HepG2 (cell line): ENCODE data around the gene TRIM7. TPM values are rescaled to one million over a fixed set of nuclear protein-coding genes. Genes with fewer than 3 reads are reported as not detected.

Source experiments
- BHLHE40 ChIP-seq: IDR thresholded peaks from 2 replicates; pipeline ENCODE4 v1.6.1; 2011; ENCODE audit warnings: low read length, improper control_type of control experiment
- CBFB ChIP-seq: sonication (generic); formaldehyde crosslinking; IDR thresholded peaks from 2 replicates; pipeline ENCODE4 v1.4.0; 2020; ENCODE audit warnings: missing genetic modification reagents
- HNF4A ChIP-seq: sonication (generic); formaldehyde crosslinking; IDR thresholded peaks from 2 replicates; pipeline ENCODE4 v1.4.0; 2020; ENCODE audit warnings: missing genetic modification reagents
- ONECUT2 ChIP-seq: sonication (generic); formaldehyde crosslinking; IDR thresholded peaks from 2 replicates; pipeline ENCODE4 v1.4.0; 2020; ENCODE audit warnings: missing genetic modification reagents
- PTBP1 ChIP-seq: fragments of 200-400 bp; formaldehyde crosslinking; IDR thresholded peaks from 2 replicates; pipeline ENCODE4 v1.6.1; 2018; ENCODE audit warnings: low read length, low read depth; ENCODE audit not compliant: poor library complexity, severe bottlenecking
- RBAK ChIP-seq: sonication (generic); formaldehyde crosslinking; IDR thresholded peaks from 2 replicates; pipeline ENCODE4 v1.5.1; 2020; ENCODE audit warnings: mild to moderate bottlenecking, missing genetic modification reagents
- ZFY ChIP-seq: sonication (generic); formaldehyde crosslinking; IDR thresholded peaks from 2 replicates; pipeline ENCODE4 v1.4.0; 2020; ENCODE audit warnings: missing genetic modification reagents
- ZNF547 ChIP-seq: sonication (generic); formaldehyde crosslinking; IDR thresholded peaks from 2 replicates; pipeline ENCODE4 v1.5.1; 2020; ENCODE audit warnings: mild to moderate bottlenecking, missing genetic modification reagents
- ZNF607 ChIP-seq: sonication (generic); formaldehyde crosslinking; IDR thresholded peaks from 2 replicates; pipeline ENCODE4 v1.5.1; 2020; ENCODE audit warnings: missing genetic modification reagents, mild to moderate bottlenecking, borderline replicate concordance
- polyA plus RNA-seq, 8 experiments: library from polyadenylated mRNA; depleted of rRNA in 3 of 8; stranded (reverse) in 7 of 8; unstranded in 1 of 8; fragments of >200 nt; fragmentation: Illumina TruSeq in 4 of 8; extraction: Trizol in 4 of 8; gene quantifications; 2 replicates each; pipeline versions ENCODE4 v1.2.1 to v1.2.3, GENCODE V29; 2011 to 2016; ENCODE audit warnings: low read depth in 4 of 8, missing spikeins in 1 of 8, mixed read lengths in 1 of 8; ENCODE audit not compliant: insufficient read depth in 1 of 8
- total RNA-seq, 5 experiments: library from RNA; depleted of rRNA; stranded (reverse); fragments of >200 nt; fragmentation: Illumina TruSeq; extraction: Trizol; gene quantifications; 2 replicates each; pipeline ENCODE4 v1.2.3, GENCODE V29; 2016; ENCODE audit warnings: low read depth in 1 of 5
- TF ChIP-seq, protein P1 (sequence below): sonication (generic); formaldehyde crosslinking; IDR thresholded peaks from 2 replicates; pipeline ENCODE4 v1.5.0; 2020; ENCODE audit warnings: mild to moderate bottlenecking, missing genetic modification reagents, borderline replicate concordance
- TF ChIP-seq, protein P2 (sequence below): sonication (generic); formaldehyde crosslinking; IDR thresholded peaks from 2 replicates; pipeline ENCODE4 v1.9.0; 2022; ENCODE audit warnings: missing genetic modification reagents, mild to moderate bottlenecking, borderline replicate concordance
- TF ChIP-seq, protein P3 (sequence below): sonication (generic); formaldehyde crosslinking; conservative IDR thresholded peaks from 2 replicates; pipeline ENCODE4 v1.8.0; 2022; ENCODE audit warnings: mild to moderate bottlenecking, moderate library complexity, missing genetic modification reagents

Gene TRIM7
- total and polyA plus RNA-seq, 2 of the 13 experiments (the other 11 are each of a cell fraction or from before 2014, with no cell fraction given), result 0.13 TPM; not detected in 1

DNA sequence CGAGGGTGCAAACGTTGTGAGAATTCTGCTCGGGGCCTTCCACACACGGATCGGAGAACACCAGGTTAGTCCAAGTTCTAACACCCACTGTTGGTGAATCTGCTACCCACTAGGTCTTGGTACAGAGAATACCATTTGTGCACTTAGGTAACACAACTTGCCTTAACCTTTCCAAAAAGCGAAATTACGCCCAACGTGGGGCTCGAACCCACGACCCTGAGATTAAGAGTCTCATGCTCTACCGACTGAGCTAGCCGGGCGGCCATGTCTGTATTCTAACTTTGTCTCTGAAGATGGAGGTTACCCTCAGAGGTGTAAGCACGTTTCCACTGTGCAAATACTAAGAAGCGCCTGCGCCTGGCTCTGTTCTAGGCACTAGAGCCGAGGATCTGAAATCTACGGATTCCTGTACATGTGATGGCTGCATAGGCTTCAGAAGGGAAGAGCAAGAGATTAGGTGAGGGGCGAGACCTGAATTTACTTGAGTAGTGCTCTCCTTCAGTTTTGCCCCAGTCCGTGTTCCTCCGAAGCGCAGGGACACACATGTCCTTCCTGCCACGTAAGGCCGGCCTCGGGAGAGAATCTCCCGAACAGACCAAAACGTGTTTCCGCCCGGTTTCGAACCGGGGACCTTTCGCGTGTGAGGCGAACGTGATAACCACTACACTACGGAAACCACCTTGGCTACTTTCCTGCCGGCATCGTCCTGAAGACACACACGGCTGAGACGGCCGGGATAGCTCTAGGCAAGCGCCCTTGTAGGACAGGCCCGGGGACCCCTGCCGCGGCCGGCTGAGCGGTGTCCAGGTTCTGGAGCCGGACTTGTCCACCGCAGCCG is 17.0 kb upstream of the TRIM7 start (continued):
- TF ChIP-seq, protein P1, sequence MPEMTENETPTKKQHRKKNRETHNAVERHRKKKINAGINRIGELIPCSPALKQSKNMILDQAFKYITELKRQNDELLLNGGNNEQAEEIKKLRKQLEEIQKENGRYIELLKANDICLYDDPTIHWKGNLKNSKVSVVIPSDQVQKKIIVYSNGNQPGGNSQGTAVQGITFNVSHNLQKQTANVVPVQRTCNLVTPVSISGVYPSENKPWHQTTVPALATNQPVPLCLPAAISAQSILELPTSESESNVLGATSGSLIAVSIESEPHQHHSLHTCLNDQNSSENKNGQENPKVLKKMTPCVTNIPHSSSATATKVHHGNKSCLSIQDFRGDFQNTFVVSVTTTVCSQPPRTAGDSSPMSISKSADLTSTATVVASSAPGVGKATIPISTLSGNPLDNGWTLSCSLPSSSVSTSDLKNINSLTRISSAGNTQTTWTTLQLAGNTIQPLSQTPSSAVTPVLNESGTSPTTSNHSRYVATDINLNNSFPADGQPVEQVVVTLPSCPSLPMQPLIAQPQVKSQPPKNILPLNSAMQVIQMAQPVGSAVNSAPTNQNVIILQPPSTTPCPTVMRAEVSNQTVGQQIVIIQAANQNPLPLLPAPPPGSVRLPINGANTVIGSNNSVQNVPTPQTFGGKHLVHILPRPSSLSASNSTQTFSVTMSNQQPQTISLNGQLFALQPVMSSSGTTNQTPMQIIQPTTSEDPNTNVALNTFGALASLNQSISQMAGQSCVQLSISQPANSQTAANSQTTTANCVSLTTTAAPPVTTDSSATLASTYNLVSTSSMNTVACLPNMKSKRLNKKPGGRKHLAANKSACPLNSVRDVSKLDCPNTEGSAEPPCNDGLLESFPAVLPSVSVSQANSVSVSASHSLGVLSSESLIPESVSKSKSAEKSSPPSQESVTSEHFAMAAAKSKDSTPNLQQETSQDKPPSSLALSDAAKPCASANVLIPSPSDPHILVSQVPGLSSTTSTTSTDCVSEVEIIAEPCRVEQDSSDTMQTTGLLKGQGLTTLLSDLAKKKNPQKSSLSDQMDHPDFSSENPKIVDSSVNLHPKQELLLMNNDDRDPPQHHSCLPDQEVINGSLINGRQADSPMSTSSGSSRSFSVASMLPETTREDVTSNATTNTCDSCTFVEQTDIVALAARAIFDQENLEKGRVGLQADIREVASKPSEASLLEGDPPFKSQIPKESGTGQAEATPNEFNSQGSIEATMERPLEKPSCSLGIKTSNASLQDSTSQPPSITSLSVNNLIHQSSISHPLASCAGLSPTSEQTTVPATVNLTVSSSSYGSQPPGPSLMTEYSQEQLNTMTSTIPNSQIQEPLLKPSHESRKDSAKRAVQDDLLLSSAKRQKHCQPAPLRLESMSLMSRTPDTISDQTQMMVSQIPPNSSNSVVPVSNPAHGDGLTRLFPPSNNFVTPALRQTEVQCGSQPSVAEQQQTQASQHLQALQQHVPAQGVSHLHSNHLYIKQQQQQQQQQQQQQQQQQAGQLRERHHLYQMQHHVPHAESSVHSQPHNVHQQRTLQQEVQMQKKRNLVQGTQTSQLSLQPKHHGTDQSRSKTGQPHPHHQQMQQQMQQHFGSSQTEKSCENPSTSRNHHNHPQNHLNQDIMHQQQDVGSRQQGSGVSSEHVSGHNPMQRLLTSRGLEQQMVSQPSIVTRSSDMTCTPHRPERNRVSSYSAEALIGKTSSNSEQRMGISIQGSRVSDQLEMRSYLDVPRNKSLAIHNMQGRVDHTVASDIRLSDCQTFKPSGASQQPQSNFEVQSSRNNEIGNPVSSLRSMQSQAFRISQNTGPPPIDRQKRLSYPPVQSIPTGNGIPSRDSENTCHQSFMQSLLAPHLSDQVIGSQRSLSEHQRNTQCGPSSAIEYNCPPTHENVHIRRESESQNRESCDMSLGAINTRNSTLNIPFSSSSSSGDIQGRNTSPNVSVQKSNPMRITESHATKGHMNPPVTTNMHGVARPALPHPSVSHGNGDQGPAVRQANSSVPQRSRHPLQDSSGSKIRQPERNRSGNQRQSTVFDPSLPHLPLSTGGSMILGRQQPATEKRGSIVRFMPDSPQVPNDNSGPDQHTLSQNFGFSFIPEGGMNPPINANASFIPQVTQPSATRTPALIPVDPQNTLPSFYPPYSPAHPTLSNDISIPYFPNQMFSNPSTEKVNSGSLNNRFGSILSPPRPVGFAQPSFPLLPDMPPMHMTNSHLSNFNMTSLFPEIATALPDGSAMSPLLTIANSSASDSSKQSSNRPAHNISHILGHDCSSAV (CRISPR knock-in tag), result 0 out of 2 replicates have a peak, but pooled peaks have one; percentile 57
- TF ChIP-seq PTBP1 (peak; percentile 81), BHLHE40 (peak; percentile 57; the same call in 1 of the 2 replicates), ONECUT2 (no peak), ZNF607 (peak; percentile 56), RBAK (CRISPR knock-in tag) (no peak), ZNF547 (CRISPR knock-in tag) (peak; percentile 85; the same call in 1 of the 2 replicates), ZFY (CRISPR knock-in tag) (peak; percentile 80), HNF4A (CRISPR knock-in tag) (peak; percentile 4), CBFB (CRISPR knock-in tag) (peak; percentile 80)
- TF ChIP-seq, protein P2, sequence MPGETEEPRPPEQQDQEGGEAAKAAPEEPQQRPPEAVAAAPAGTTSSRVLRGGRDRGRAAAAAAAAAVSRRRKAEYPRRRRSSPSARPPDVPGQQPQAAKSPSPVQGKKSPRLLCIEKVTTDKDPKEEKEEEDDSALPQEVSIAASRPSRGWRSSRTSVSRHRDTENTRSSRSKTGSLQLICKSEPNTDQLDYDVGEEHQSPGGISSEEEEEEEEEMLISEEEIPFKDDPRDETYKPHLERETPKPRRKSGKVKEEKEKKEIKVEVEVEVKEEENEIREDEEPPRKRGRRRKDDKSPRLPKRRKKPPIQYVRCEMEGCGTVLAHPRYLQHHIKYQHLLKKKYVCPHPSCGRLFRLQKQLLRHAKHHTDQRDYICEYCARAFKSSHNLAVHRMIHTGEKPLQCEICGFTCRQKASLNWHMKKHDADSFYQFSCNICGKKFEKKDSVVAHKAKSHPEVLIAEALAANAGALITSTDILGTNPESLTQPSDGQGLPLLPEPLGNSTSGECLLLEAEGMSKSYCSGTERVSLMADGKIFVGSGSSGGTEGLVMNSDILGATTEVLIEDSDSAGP, result peak; percentile 66
- TF ChIP-seq, protein P3, sequence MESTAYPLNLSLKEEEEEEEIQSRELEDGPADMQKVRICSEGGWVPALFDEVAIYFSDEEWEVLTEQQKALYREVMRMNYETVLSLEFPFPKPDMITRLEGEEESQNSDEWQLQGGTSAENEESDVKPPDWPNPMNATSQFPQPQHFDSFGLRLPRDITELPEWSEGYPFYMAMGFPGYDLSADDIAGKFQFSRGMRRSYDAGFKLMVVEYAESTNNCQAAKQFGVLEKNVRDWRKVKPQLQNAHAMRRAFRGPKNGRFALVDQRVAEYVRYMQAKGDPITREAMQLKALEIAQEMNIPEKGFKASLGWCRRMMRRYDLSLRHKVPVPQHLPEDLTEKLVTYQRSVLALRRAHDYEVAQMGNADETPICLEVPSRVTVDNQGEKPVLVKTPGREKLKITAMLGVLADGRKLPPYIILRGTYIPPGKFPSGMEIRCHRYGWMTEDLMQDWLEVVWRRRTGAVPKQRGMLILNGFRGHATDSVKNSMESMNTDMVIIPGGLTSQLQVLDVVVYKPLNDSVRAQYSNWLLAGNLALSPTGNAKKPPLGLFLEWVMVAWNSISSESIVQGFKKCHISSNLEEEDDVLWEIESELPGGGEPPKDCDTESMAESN (CRISPR knock-in tag), result peak; percentile 80; the same call in 1 of the 2 replicates
